ES-I3 (cell line): ENCODE data around the gene STRIP1.
"Not testable (repeated sequence)": the region's sequence is repeated elsewhere in the genome, so short reads cannot be mapped to it uniquely, and the experiment has no call there.

Source experiments
- H3K36me3 ChIP-seq: 2 replicates; pipeline ENCODE4 v1.6.1; 2013; ENCODE audit warnings: mild to moderate bottlenecking, low read length, control low read depth, moderate library complexity; ENCODE audit not compliant: insufficient read depth
- H3K4me1 ChIP-seq: 2 replicates; pipeline ENCODE4 v1.6.1; 2013; ENCODE audit warnings: mild to moderate bottlenecking, control low read depth, low read length; ENCODE audit not compliant: insufficient read depth
- H3K9ac ChIP-seq: 2 replicates; pipeline ENCODE4 v1.6.1; 2013; ENCODE audit warnings: low read depth, mild to moderate bottlenecking, low read length, moderate library complexity
- H3K9me3 ChIP-seq: 2 replicates; pipeline ENCODE4 v1.6.1; 2013; ENCODE audit warnings: mild to moderate bottlenecking, low read length, moderate library complexity; ENCODE audit not compliant: control insufficient read depth, insufficient read depth

Gene STRIP1

GRCh38 chr1:110064576-110065337 is 30.3 kb downstream of the STRIP1 start:
- H3K9me3 ChIP-seq = no peaks in the 10 kb centered on the region
- H3K4me1 ChIP-seq = no peaks in the 10 kb centered on the region; the same call in 1 of the 2 replicates
- H3K36me3 ChIP-seq = no peaks in the 10 kb centered on the region; the same call in 1 of the 2 replicates
- H3K9ac ChIP-seq = no peak overlapping the region

GRCh38 chr1:110065841-110066240 is 31.4 kb downstream of the STRIP1 start:
- no peaks in the 10 kb centered on the region; the same call in 1 of the 2 replicates for H3K36me3 ChIP-seq
- H3K9ac ChIP-seq = no peak overlapping the region
- peaks cover under 1% of the 10 kb centered on the region; the same call in 1 of the 2 replicates for H3K4me1 ChIP-seq
- no peaks in the 10 kb centered on the region for H3K9me3 ChIP-seq

- Histone ChIP-seq H3K36me3 (no peaks in the 10 kb centered on the region), H3K9ac (peak overlapping the region; percentile 43; the same call in 1 of the 2 replicates), H3K4me1 (peaks cover 6% of the 10 kb centered on the region; the same call in 1 of the 2 replicates), H3K9me3 (no peaks in the 10 kb centered on the region)
Observed at GRCh38 chr1:110067479-110067892, 33.1 kb downstream of the STRIP1 start.

GRCh38 chr1:110067893-110068645 is 33.6 kb downstream of the STRIP1 start:
- H3K9me3 ChIP-seq = no peaks in the 10 kb centered on the region
- H3K36me3 ChIP-seq = no peaks in the 10 kb centered on the region
- H3K9ac ChIP-seq = peak overlapping the region; percentile 43; the same call in 1 of the 2 replicates
- peaks cover 6% of the 10 kb centered on the region; the same call in 1 of the 2 replicates for H3K4me1 ChIP-seq

- Histone ChIP-seq H3K9ac (peak overlapping the region; percentile 43), H3K4me1 (peaks cover 6% of the 10 kb centered on the region; the same call in 1 of the 2 replicates), H3K9me3 (no peaks in the 10 kb centered on the region), H3K36me3 (no peaks in the 10 kb centered on the region)
Observed at GRCh38 chr1:110068646-110069403, 34.4 kb downstream of the STRIP1 start.

GRCh38 chr1:110069404-110070281 is 35.2 kb downstream of the STRIP1 start:
- peaks cover 6% of the 10 kb centered on the region; the same call in 1 of the 2 replicates for H3K4me1 ChIP-seq
- peak overlapping the region; percentile 45 for H3K9ac ChIP-seq
- H3K9me3 ChIP-seq = no peaks in the 10 kb centered on the region
- H3K36me3 ChIP-seq = no peaks in the 10 kb centered on the region

GRCh38 chr1:110070282-110070669 is 35.9 kb downstream of the STRIP1 start:
- H3K4me1 ChIP-seq = peaks cover 6% of the 10 kb centered on the region; the same call in 1 of the 2 replicates
- H3K9me3 ChIP-seq = no peaks in the 10 kb centered on the region
- peak overlapping the region; percentile 45 for H3K9ac ChIP-seq
- no peaks in the 10 kb centered on the region for H3K36me3 ChIP-seq

- H3K9me3 ChIP-seq = no peaks in the 10 kb centered on the region
- H3K9ac ChIP-seq = peak within 1 kb of the TSS; percentile 45
- H3K4me1 ChIP-seq = peaks cover 6% of the 10 kb centered on the region; the same call in 1 of the 2 replicates
- H3K36me3 ChIP-seq = no peaks in the 10 kb centered on the region
Observed at GRCh38 chr1:110070671-110071242, 36.3 kb downstream of the STRIP1 start, which contains the start of gene ALX3. Gene ALX3 (minus strand): TSS chr1:110070672. CDS start chr1:110070612, 60 bp downstream.

GRCh38 chr1:110074166-110074565 is 39.7 kb downstream of the STRIP1 start:
- Histone ChIP-seq H3K9me3 (no peaks in the 10 kb centered on the region), H3K4me1 (peaks cover 6% of the 10 kb centered on the region; the same call in 1 of the 2 replicates), H3K36me3 (no peaks in the 10 kb centered on the region), H3K9ac (no peak overlapping the region)

GRCh38 chr1:110076789-110077500 is 42.5 kb downstream of the STRIP1 start:
- Histone ChIP-seq H3K4me1 (no peaks in the 10 kb centered on the region), H3K36me3 (no peaks in the 10 kb centered on the region), H3K9ac (no peak overlapping the region), H3K9me3 (no peaks in the 10 kb centered on the region)

GRCh38 chr1:110079995-110080394 is 45.6 kb downstream of the STRIP1 start:
- H3K9ac ChIP-seq, H3K36me3 ChIP-seq, H3K9me3 ChIP-seq: not testable (repeated sequence)

GRCh38 chr1:110081061-110081460 is 46.6 kb downstream of the STRIP1 start:
- Histone ChIP-seq H3K4me1 (peaks cover 4% of the 10 kb centered on the region), H3K36me3 (no peaks in the 10 kb centered on the region), H3K9me3 (no peaks in the 10 kb centered on the region), H3K9ac (no peak overlapping the region)

More at GRCh38 chr1:110079995-110080394, 45.6 kb downstream of the STRIP1 start:
- not testable (repeated sequence) for H3K4me1 ChIP-seq
